Parathyroid adenoma (tissue), 2 donors: ENCODE measurements around the gene KCTD15.
A peak's percentile ranks its signal among the peaks of the same experiment; 100 is the strongest.

Experiments used
- H2AFZ ChIP-seq: fragments of 300-600 bp; sonication (generic); one replicate; pipeline ENCODE4 v1.7.0; 2017; ENCODE audit warnings: antibody characterized with exemption, mild to moderate bottlenecking
- H3K27ac ChIP-seq: fragments of 300-600 bp; sonication (generic); one replicate; pipeline ENCODE4 v1.7.0; 2017
- H3K27me3 ChIP-seq: fragments of 300-600 bp; sonication (generic); one replicate; pipeline ENCODE4 v1.7.0; 2017; ENCODE audit warnings: low read length; ENCODE audit not compliant: control insufficient read depth, insufficient read depth
- H3K36me3 ChIP-seq: fragments of 300-600 bp; sonication (generic); one replicate; pipeline ENCODE4 v1.7.0; 2017; ENCODE audit warnings: low read length; ENCODE audit not compliant: control insufficient read depth, insufficient read depth
- H3K4me1 ChIP-seq: fragments of 300-600 bp; sonication (generic); one replicate; pipeline ENCODE4 v1.7.0; 2017; ENCODE audit warnings: control low read depth
- H3K4me2 ChIP-seq: fragments of 300-600 bp; sonication (generic); one replicate; pipeline ENCODE4 v1.7.0; 2017; ENCODE audit warnings: low read length
- H3K4me3 ChIP-seq: fragments of 300-600 bp; sonication (generic); one replicate; pipeline ENCODE4 v1.7.0; 2017; ENCODE audit warnings: low read depth, low read length
- H3K79me2 ChIP-seq: fragments of 300-600 bp; sonication (generic); one replicate; pipeline ENCODE4 v1.7.0; 2017; ENCODE audit warnings: control low read depth
- H3K9ac ChIP-seq: fragments of 300-600 bp; sonication (generic); one replicate; pipeline ENCODE4 v1.7.0; 2017; ENCODE audit warnings: mild to moderate bottlenecking
- H3K9me3 ChIP-seq: fragments of 300-600 bp; sonication (generic); one replicate; pipeline ENCODE4 v1.7.0; 2017; ENCODE audit warnings: low read length; ENCODE audit not compliant: control insufficient read depth
- CTCF ChIP-seq: fragments of 300-600 bp; sonication (generic); IDR thresholded peaks from one replicate; pipeline ENCODE4 v1.7.0; 2017; ENCODE audit warnings: antibody characterized with exemption, mild to moderate bottlenecking
- donor health status: primary hyperparathyroidism.

Gene KCTD15

GRCh38 chr19:33775731-33776487, 20.8 kb upstream of the KCTD15 start:
- no peaks in the 10 kb centered on the region for H3K79me2 ChIP-seq
- no peaks in the 10 kb centered on the region for H3K9me3 ChIP-seq
- no peak overlapping the region for H3K9ac ChIP-seq
- no peaks in the 10 kb centered on the region for H3K4me1 ChIP-seq
- H3K27ac ChIP-seq: no peak overlapping the region
- H3K27me3 ChIP-seq: no peaks in the 10 kb centered on the region
- TF ChIP-seq CTCF: no peak
- H3K4me3 ChIP-seq: no peak overlapping the region
- no peak overlapping the region for H2AFZ ChIP-seq
- H3K36me3 ChIP-seq: no peaks in the 10 kb centered on the region
- H3K4me2 ChIP-seq: no peak overlapping the region

GRCh38 chr19:33777351-33777750, 19.3 kb upstream of the KCTD15 start:
- Histone ChIP-seq H3K4me2 (no peak overlapping the region), H3K4me1 (no peaks in the 10 kb centered on the region), H3K27ac (no peak overlapping the region), H3K4me3 (no peak overlapping the region), H2AFZ (no peak overlapping the region), H3K36me3 (no peaks in the 10 kb centered on the region), H3K27me3 (no peaks in the 10 kb centered on the region), H3K79me2 (no peaks in the 10 kb centered on the region), H3K9me3 (no peaks in the 10 kb centered on the region), H3K9ac (no peak overlapping the region)
- no peak for TF ChIP-seq CTCF

GRCh38 chr19:33777753-33778088, 18.9 kb upstream of the KCTD15 start:
- peak overlapping the region; percentile 31 for H2AFZ ChIP-seq
- no peaks in the 10 kb centered on the region for H3K9me3 ChIP-seq
- H3K27ac ChIP-seq: no peak overlapping the region
- no peaks in the 10 kb centered on the region for H3K79me2 ChIP-seq
- no peaks in the 10 kb centered on the region for H3K4me1 ChIP-seq
- no peak for TF ChIP-seq CTCF
- H3K9ac ChIP-seq: no peak overlapping the region
- H3K27me3 ChIP-seq: no peaks in the 10 kb centered on the region
- no peak overlapping the region for H3K4me3 ChIP-seq
- H3K36me3 ChIP-seq: no peaks in the 10 kb centered on the region
- H3K4me2 ChIP-seq: no peak overlapping the region

GRCh38 chr19:33778089-33778791, 18.4 kb upstream of the KCTD15 start:
- Histone ChIP-seq H2AFZ (peak overlapping the region; percentile 31), H3K36me3 (no peaks in the 10 kb centered on the region), H3K9ac (no peak overlapping the region), H3K4me3 (peak overlapping the region; percentile 37), H3K4me2 (peak overlapping the region; percentile 71), H3K27ac (no peak overlapping the region), H3K9me3 (no peaks in the 10 kb centered on the region), H3K27me3 (no peaks in the 10 kb centered on the region), H3K79me2 (no peaks in the 10 kb centered on the region), H3K4me1 (no peaks in the 10 kb centered on the region)
- TF ChIP-seq CTCF: peak; percentile 100
